GM21447 (cell line): ENCODE data around the gene RNH1.

Experiments used
- ATAC-seq: cut with Tn5 transposase; IDR thresholded peaks from one replicate; pipeline ENCODE4 v1.9.1; 2021; ENCODE audit not compliant: unreplicated experiment

RNH1 gene

DNA sequence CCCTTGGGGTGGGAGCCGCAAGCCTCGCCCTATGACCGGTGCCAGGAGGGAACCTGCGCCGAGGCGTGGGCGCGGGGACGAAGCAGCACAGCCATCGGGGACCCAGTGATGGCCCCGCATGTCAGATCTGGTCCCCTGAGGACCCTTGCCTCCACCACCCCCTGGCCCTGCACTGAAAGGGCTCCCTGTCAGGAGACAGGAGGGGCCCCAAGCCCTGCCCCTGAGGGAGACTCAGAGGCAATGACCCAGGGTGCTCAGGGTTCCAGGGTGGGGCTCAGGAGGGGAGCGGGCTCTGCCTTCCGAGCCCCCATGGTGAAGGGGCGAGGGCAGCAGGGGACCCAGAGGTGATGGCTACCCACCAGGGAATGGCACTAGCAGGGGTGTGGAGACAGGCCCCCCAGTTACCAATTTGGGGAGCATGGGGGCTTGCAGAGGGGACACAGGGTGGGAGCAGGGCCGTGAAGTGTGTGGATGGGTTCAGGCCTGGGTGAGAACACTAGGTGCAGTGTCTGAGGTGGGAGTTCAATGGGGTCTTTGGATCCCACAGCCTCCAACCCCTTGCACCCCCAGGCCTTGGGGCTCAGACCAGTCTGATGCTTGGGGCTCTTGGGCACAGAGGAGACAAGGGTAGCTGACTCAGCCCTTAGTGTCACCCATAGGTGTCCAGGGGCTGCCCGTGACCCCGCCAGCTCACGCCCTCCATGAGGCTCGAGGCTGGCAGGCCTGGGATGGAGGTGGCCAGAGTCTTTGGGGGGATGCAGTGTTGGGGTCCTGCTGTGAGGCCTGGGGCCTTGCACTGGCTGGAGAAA is 30.8 kb upstream of the RNH1 start:
- ATAC-seq = no peak

DNA sequence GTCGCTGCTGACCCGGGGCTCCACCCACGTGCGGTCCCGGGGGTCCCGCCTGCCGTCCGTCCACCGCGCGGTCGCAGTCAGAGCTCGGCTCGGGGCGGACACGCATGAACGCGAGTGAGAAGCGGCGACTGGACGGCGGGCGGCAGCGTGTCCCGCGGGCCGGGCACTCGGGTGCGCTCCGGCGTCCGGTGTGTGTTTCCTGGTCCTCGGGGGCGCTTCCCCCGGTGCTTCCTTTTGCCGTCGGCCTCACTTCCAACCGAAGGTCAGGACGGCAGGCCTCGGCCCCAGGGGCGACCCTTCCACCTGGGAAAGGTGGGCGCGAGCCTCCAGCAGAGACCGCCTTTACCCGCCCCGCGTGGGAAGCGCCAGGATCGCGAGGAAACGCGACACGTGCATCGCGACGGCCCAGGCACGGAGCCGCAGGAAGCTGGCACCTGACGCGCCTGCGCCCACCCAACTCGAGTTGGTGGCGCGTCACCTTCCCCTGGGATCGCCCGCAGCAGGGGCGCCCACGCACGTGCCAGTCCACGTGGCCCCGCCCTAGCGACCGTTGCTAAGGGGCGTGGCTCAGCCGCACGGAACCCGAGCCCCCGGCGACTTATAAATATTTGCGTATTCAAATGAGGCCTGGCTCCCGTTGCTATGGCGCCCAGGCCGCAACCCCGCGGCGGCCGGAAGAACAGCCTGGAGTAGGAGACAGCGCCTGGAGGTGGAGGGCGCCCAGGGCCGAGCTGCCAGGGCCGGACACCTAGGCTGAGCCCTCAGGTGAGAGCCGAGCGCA is 30.0 kb upstream of the RNH1 start, which contains the start of gene LRRC56:
LRRC56 (plus strand) TSS at position 687 of the 781 bp plus-strand sequence. CDS start 3,158 bp downstream, outside the sequence.
- peak; percentile 48 for ATAC-seq

DNA sequence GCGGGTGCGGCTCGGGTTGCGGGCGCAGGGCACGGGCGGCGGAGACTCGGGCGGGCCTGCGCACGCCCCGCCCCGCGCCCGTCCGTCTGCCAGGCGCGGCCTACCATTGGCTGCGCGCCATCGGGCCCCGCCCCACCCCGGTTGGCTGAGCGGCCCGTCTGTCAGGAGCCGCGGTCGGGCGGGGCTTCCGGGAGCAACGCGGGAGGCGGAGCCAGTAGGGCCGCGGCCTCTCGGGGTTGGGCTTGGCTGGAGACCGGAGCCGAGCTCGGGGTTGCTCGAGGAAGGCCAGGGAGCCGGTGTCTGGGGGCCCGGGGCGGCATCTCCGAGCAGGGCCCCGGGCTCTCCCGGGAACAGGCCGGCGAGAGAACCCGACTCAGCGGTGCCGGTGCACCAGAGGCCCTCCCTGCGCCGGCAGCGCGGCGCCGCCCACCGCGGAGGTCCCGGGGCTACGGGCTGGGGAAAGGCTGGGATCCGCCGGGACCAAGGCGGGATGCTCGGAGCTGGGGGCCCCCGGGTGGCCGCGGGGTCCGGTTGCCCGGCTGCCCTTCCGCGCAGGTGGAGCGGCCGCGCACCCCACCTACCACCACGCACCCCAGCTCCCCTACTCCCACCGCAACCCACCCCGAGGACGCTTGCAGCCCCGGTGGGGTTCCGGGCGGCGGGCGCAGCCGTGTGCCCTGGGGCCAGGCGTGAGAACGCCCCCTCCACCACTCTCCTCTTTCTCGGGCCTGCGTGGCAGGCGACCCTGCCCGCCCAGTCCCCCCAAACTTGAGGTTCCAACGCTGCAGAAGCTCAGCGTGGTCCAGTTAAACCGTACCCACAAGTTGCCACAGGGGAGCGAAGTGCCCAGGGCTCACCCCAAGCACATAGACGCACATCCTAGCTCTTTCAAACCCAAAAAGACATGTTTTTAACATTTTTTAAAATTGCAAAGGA is 28.7 kb upstream of the RNH1 start, which contains the start of gene HRAS:
HRAS (minus strand) TSS at position 58 of the 936 bp plus-strand sequence.
- ATAC-seq = peak; percentile 59

DNA sequence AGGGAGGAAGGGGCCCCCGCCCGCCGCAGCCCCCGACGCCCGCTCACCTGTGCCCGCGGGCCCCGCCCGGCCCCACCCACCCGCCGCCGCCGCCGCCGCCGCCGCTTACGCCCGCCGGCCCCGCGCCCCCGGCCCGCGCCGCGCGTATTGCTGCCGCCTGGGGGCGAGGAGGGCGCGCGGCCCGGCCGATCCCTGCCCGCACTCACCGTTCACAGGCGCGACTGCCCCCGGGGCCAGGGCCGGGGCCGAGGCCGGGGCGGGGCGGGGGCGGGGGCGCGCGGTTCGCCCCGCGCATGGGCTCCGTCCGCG is 28.1 kb upstream of the RNH1 start:
- ATAC-seq = peak; percentile 14

DNA sequence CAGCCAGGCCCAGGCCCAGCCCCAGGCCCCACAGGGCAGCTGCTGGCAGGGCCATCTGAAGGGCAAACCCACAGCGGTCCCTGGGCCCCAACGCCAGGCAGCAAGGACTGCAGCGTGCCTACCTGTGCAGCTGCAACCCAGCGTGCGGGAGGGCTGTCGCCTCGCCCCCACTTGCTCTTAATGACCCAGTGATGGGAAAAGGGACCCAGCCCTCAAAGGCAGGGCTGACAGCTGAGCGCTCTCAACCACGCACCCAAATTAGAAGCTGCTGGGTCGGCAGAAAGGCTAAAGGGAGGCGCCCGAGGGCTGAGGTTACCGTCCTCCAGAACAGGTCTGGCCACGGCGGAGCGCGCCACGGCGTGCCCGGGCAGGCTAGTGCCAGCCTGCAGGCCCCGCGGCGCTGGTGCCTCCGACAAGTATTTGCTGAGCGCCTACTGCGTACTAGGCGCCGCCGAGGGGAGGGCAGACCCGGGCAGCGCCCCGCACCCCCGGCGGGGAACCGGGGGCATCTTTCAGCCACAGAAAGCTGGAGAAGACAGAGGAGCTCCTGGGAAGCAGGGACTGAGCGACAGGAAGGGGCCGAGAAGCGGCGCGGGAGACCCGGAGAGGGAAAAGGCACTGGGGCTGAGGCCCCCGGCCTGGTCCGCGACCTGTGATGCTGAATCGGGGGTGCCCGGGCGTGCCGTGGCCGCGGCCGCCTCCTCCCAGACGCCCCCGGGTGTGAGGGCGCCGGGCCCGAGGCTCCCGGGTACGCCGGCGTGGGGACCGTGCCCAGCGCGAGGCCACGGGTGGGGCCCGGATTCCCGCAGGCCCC is 27.6 kb upstream of the RNH1 start:
- no peak for ATAC-seq

DNA sequence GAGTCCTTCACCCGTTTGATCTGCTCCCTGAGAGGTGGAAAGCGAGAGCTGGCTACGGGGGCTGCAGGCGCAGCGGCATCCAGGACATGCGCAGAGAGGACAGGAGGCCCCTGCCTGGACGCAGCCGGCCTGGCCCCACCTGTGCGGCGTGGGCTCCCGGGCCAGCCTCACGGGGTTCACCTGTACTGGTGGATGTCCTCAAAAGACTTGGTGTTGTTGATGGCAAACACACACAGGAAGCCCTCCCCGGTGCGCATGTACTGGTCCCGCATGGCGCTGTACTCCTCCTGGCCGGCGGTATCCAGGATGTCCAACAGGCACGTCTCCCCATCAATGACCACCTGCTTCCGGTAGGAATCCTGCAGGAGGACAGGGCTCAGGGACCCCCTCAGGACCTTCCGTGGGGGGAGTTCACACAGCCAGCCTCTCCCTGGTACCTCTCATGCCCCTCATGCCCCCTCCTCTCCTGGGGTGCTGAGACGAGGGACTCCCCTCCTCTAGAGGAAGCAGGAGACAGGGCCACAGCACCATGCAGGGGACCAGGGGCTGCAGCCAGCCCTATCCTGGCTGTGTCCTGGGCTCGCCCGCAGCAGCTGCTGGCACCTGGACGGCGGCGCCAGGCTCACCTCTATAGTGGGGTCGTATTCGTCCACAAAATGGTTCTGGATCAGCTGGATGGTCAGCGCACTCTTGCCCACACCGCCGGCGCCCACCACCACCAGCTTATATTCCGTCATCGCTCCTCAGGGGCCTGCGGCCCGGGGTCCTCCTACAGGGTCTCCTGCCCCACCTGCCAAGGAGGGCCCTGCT is 26.7 kb upstream of the RNH1 start:
- ATAC-seq = no peak

DNA sequence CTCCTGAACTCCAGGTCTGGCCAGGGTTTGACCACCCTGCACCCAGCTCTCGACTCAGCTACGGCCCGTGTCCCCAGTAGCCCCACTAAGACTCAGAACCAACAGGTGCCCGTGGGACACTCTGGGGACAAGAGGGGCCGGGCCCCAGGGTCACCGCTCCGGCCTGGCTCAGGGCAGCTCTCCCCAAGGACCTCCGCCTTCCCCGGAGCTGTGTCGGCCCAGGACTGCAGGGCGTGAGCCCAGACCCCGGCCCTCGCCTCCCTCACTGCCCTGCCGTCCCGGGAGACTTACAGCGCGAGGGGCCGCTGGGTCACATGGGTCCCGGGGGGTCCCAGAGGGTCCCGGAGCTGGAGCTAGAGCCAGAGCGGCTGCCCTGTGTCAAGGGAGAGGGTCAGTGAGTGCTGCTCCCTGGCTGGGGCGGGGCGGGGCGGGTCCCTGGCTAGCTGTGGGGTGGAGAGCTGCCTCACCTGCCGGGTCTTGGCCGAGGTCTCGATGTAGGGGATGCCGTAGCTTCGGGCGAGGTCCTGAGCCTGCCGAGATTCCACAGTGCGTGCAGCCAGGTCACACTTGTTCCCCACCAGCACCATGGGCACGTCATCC is 26.0 kb upstream of the RNH1 start:
- no peak for ATAC-seq

DNA sequence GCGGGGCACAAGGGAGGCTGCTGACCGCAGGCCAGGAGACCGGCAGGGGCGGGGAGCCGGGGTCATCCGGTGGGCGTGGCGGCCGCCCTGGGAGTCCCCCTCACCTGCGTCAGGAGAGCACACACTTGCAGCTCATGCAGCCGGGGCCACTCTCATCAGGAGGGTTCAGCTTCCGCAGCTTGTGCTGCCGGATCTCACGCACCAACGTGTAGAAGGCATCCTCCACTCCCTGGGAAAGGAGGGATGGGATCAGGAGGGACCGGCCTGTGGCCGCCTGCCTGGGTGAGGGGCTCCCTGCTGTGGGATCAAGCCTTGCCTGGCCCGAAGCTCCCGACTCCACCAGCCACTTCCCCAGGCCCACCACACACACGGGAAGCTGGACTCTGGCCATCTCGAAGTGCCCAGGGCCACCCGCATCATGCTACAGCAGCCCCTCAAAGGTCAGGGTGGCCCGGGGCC is 25.5 kb upstream of the RNH1 start:
- no peak for ATAC-seq

GRCh38 chr11:531919-532526 is 25.0 kb upstream of the RNH1 start:
- ATAC-seq = no peak

DNA sequence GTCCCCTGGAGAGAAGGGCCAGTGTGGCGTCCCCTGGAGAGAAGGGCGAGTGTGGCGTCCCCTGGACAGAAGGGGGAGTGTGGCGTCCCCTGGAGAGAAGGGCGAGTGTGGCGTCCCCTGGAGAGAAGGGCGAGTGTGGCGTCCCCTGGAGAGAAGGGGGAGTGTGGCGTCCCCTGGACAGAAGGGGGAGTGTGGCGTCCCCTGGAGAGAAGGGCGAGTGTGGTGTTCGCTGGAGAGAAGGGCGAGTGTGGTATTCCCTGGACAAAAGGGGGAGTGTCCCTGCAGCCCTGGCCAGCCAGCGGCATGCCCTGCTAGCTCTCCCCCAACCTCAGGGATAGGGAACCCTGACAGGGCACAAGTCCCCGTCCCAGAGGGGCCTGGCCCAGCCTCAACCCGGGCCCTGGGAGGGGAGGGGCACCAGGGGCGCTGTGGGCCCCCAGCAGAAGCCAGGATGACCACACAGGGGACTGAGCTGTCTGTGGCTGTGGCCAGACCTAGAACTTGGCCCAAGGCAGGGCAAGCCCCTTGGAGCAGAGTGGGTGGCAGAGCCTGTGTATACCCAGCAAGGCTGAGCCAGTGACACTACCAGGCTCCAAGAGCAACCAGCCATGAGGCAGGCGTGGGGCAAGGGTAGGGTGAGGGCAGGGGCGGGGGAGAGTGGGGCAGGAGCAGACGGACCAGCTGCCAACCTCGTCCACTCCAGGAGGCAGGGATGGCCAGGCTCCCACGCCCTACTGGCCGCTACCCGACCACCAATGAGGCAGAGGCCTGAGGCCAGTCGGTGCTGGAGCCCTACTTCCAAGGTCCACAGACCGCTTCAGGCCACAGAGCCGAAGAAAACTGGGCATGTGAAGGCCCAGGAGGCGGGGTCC is 24.2 kb upstream of the RNH1 start:
- no peak for ATAC-seq

DNA sequence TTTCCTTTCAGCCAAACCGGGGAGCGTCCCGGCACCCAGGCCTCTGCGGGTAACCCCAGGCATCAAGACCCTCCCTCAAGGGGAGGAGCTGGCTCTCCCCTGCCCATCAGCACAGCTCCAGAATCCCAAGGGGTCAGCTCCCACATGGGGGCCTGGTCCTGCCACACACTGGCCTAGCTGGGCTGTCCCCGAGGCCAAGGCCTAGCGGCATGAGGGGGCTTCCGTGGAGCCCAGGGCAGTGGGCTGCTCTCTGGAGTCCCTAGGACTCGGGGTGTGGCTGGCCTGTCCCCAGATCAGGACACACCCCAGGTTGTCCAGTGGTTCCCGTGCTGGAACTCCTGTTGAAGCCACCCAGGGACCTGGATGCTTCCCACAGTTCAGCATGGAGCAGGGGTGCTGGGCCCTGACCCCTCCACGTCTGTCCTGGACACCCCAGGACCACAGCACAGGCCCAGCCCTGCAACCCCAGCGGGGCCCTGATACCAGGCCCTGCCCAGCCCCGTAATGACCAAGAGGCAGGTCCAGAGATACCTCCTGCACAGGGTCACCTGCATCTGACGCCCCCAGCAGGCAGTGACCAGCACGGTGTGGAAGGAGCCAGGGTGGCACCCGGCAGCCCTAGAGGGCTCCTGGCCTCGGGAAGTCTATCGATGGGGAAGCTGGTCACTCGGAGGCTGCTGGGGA is 22.8 kb upstream of the RNH1 start:
- no peak for ATAC-seq

DNA sequence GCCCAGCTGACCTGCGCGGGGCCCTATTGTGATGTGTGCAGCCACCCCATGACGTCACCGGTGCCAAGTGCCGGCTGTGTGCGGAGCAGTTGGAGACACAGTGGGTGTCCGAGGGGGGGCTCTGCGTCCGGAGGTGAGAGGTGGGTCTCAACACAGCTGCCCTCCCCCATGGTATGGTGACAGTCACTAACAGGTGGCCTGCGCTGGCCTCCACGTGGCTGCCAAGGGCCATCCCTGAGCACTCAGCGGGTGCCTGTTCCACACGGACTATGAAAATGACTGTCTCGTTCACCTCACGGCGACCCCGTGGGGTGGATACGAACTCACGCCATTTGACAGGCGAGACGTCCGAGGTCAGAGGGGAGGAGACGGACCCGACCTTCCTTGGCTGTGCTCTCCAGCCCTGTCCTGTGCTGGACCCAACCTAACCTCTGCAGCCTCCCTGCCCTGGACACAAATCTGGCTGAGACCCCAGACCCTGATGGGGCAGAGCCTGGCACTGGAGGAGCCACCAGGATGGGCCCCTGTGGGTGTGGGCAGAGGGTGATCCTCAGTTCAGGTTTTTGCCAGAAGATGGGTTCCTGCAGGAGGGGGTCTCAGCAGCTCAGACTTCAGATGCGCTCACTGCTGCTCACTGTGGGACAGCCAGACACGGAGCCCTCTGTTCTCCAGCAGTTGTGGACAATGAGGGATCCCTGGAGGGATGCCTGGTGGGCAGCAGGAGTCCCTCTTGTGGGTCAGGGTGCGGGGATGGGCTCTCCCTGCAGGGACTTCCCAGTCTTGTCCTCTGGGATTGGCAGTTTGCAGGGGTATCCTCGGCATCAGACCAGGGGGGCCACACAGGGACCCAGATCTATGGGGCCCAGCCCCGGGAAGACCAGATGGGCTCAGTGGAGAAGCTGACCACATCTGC is 22.0 kb upstream of the RNH1 start:
- no peak for ATAC-seq

DNA sequence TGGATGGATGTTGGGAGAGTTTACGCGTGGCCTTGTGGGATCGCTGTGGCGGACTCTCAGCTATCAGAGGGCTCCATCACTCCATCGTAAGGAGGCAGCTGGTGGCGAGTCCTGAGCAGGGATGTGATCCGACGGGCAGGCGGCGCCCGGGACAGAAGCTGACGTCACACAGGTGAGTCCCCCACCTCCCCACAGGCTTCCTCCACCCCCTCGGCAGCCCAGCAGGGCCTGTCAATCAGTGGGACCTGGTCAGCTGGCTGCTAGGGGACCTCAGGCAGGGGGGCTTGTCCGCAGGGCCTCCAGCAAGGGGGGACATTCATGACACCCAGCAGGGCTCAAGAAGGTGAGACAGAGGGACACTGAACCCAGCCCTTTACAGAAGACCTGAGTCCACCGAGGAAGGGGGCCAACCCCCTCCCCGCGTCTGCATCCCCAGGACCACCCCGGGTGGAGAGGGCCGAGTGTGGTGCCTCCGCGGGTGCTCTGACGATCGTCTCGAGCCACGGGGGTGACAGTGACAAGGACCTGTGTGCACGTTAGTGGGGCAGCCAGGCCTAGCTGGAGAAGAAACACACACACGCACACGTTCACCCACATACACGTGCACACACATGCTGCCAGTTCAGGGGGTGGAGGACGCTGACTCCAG is 21.2 kb upstream of the RNH1 start:
- no peak for ATAC-seq

DNA sequence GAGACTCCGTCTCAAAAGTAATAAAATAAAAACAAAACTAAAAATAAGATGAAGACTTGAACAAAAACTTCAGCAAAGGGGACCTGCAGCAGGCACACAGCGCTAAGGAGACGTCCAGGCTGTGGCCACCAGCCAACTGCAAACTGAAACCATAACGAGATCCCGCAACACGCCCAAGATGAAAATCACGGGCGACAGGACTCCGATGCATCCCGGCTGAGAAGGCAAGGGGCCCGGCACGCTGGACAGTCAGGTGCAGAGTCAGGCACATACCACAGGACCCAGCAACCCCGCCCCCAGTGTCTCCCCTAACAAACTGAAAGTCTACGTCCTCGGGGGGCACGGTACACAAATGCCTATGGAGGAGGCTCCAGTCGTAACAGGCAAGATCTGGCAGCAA is 19.1 kb upstream of the RNH1 start:
- ATAC-seq = no peak

GRCh38 chr11:521177-521688 is 14.2 kb upstream of the RNH1 start:
- ATAC-seq = no peak
